LHCN-M2 (cell line): ENCODE results near the gene EPX. TPM values are rescaled to one million over a fixed set of nuclear protein-coding genes. Genes with fewer than 3 reads are reported as not detected.

Source experiments
- DNase-seq: peaks from one replicate; pipeline ENCODE4 v3.0.0-alpha.2; 2012; ENCODE audit warnings: low read depth
- total RNA-seq: library from RNA; depleted of rRNA; stranded (reverse); fragments of >200 nt; gene quantifications from 2 replicates; pipeline ENCODE4 v1.2.3, GENCODE V29; 2014

EPX gene
- total RNA-seq, 1 experiment from 2014 or later: not detected

DNA sequence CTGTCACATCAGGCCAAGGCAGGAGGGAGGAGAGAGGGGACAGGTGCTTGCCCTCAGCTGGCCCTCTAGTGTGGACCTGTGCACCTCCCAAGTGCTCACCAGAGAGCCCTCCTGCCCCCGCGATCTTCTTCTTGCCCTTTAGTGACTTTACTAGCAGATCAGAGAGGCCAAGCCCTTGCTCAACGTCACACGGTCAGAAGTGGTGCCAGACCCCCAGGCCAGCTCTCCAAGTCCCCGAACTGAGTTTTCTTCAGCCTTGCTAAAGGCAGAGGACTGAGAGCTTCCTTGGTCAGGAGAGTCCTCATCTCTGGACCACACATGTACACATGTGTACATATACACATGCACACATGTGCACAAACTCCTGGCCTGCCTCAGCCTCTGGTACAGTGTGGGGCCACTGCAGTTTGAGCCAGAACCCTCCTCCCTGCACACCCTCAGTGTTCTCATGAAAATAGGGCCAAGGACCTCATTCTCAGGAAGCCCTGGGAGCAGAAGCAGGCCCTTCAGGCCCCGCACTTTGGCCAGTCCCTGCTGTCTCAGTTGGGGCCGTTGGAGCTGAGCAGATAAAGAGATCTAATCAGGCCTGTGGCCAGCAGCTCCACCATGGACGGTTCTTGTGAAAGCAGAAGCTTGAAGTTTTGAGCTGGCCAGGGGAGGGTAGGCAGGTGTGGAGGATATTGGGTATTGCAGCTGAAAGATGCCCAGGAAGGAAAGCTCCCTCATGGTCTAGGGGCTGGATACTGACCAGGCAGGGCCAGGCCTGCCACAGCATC lies 7.4 kb upstream of the EPX start:
- DNase-seq: no peak

DNA sequence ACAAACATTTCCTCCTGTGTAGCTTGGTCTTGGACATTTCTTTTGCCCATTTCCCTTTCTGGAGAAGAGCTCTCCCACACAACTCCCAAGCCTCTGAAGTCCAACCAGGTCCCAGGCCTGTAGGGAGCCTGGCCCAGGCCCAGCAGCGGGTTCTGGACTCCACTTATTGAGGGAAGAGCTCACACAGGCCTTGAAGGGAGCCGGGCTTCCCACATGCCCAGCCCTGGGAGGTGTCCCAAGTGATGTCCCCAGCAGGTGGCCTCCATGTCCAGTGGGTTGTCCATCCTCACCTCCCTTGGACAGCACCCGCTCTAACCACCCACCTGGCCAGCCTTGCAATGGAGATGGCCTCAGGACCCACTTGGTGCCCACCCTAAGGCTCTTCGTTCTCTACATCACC lies 5.9 kb upstream of the EPX start:
- no peak for DNase-seq

DNA sequence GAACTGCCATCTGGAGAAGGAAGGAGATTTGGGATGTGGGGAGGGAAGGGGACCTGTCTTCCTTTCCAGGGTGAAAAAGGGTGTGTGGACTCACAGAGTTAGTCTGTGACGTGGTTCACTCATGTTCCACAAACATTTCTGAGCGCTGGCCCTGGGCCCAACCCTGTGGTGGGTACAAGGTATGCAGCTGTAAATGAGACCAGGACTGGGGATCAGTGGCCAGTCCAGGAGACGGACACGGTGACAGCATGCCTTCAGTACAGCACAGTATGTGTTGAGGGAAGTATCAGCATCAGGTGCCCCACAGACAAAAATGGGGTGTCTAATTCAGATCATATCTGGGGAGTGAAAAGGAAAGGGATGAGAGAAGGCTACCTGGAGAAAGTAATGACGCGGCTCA lies 5.5 kb upstream of the EPX start:
- no peak for DNase-seq

DNA sequence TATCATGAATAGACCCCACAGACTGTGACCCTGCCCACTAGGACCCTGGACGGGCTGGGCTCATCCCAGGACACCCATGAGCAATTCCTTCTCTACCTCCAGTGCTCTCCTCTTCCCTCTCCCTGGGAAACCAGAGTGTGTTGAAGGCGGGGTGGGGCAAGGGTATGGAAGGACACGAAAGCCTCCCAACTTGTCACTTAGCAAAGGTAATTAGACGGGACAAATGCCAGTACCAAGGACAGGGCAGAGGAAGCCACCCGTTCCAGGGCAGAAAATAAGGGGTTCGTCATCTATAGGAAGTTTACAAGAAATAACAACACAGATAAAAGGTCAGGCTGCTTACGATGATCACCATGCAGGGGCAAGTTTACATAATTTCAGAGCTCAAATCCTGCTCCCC lies 4.9 kb upstream of the EPX start:
- DNase-seq: no peak

DNA sequence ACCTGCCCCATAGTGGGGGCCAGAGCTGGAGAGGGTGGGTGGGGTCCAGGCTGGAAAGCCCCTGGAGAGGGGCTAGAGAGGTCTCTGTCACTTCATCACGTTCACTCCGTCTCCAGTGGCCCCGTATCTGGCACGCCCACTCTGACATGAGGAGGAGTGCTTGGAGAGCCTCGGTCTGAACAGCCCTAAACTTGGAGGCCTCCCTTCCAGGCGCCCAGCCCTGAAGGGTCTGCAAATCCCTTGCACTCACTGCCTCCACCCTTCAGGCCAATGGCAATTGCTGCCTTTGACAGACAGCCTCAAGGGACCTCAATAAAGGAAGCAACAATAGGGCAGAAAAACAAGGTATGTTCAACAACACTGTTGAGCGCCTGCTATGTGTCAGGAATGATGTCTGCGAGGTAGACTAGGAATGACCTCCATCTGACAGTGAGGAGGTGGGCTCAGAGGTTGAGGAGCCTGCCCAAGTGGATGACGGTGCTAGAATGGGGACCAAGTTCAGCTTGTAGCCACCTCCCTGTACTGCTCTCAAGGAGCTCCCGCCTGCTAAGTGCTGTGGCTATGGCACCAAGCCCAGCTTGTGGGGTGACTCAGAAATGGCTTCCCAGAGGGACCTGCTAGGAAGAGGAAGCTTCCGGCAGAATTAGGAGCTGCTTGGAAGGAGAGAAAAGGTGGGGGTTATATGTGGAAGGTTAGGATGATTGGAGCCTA lies 2.9 kb upstream of the EPX start:
- peak; percentile 83 for DNase-seq

DNA sequence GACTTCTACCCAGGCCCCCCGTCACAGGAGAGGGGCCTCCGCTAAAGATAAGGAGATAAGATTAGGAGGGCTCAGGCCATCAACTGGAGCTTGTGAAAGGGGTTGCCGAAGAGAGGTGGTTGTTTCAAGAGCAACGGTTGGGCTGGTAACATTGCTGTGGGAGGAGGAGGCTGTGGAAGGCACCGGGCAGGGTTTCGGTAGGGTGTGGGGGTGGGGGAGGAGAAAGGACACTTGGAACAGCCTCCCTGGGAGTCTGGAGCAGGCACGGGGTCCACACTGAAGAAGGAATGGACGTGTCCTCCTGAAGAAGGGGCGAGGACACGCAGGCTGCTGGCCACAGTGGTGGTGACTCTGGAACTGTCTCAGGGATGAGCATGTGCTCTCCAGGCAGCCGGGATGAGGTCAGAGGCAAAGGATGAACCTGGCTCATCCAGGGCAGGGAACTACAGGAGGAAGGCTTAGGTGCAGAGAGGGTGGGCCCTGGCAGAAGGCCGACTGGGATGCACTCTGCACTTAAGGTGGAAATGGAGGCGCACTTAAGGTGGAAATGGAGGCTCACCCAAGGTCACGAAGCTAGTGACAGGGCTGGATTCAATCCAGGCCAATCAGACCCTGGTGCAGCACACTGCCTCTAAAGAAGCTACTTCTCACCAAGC lies 1.2 kb upstream of the EPX start:
- DNase-seq: no peak

DNA sequence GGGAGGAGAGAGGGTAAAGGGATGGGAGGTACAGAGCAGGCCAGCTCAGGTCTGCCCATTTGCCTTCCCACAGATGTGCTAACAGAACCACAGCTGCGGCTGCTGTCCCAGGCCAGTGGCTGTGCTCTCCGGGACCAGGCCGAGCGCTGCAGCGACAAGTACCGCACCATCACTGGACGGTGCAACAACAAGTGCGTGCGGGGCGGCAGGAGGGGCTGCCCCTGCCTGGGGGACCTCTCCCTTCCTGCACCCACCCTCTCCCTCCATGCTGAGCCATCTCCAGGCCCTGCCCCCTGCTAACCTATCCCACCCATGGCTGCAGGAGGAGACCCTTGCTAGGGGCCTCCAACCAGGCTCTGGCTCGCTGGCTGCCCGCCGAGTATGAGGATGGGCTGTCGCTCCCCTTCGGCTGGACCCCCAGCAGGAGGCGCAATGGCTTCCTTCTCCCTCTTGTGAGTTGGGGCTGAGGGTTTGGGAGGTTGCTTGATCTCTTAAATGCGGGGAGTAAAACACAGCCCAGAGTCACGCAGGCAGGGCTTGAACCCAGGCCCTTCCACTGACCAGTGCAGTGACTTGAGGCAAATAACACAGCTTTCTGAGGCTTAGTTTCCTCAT lies 1.2 kb downstream of the EPX start:
- no peak for DNase-seq

DNA sequence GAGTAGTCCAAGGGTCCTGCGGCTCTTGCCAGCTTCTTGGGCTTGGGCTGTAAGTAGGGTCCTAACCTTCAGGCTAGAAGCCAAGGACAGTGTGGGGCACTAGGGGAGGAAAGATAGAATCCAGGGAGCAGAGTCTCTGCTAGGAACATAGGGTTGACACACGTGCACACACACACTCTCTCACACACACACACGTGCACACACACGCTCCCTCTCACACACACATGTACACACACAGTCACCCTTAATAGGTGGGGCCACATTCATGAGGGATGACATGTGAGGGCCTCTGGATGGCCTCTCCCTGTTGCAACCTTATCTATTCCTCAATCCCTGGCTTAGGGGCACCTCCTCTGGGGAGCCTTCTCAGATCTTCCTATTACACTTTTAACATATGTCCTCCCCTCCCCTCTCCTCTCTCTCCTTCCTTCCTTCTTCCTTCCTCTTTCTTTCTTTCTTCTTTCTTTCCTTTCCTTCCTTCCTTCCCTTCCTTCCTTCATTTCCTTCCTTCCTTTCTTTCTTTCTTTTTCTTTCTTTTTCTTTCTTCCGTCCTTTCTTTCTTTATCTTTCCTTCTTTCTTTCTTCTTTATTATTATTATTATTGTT lies 3.1 kb downstream of the EPX start:
- no peak for DNase-seq

DNA sequence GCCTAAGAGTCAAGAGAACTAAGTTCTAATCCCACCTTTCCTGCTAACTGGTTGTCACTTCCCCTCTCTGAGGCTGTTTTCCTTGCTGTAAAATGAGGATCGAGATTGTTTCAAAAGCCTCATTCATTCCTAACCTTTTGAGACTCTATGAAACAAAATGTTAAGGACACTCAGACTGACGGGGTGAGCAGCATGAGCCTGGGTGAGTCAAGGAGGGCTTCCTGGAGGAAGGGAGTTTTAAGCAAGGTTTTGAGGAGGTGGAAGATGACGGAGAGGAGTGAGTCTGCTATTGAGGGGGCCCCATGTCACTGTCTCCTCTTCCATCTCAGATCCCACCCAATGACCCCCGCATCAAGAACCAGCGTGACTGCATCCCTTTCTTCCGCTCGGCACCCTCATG lies 4.1 kb downstream of the EPX start:
- no peak for DNase-seq

DNA sequence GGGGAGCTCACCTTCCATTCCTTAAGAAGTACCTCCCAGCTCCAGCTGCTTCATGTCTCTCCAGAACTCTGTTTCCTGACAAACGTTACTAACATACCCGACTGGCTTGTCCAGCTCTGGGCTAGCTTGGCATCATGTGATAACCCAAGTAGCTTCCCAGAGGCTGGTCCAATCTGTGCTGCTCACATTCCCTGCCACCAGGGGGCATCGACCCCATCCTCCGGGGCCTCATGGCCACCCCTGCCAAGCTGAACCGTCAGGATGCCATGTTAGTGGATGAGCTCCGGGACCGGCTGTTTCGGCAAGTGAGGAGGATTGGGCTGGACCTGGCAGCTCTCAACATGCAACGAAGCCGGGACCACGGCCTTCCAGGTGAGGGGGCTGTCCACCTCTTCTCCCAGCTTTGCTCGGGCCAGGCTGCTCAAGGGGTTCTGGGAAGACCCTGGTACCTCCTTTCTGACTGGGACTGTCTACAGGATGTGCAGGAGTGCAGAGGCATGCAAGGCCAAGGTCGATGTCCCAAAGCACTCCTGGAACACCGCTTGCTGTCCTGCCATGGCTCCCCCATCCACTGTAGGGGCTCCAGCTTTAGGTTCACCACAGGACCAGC lies 7.6 kb downstream of the EPX start:
- peak; percentile 57 for DNase-seq

DNA sequence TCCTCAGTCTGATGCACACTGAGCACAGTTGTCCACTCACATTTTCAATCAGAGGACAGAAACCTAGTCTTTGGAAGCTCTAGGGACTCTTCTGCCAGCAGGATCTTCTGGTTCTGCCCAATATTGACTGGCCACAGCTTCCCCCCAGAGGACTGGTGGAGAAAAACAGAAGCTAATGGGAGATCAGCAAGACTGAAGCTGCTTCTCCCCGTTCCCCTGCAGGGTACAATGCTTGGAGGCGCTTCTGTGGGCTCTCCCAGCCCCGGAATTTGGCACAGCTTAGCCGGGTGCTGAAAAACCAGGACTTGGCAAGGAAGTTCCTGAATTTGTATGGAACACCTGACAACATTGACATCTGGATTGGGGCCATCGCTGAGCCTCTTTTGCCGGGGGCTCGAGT lies 10.3 kb downstream of the EPX start:
- no peak for DNase-seq

DNA sequence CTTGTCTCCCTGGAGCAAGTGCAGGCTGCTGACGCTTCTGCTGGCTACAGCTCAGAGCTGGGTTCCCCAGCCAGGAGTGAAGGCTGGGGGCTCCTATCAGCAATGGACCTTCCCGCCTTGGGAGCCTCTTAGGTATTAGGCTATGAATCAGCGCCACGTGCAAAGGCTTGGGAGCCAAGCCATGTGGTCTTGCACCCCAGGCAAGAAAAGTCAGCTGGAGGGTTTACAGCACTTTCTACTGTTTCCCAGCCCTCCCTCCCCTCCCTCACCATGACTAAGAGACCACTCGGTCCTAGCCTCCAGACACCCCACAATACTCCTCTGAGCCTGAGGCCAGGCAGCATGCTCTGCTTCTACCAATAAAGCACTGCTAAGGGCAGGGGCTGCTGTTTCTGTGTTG lies 12.3 kb downstream of the EPX start:
- DNase-seq: no peak

DNA sequence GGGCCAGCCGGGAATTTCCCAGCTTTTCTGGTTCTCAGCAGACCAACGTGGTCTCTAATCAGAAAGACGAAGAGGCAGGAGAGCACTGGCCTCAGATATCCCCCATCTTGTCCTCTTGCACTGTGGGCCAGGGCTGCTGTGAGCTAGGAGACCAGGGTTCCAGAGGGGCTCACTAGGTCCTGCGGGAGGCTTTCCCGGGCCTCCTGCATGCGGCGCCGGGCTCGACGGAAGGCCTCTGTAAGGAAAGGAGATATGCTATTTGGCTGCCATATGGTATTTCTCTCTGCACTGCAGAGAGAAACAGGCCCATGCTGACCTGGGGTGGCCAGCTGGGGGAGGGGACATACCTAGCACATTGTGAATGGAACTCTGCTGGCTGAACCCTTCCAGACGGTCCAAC lies 13.4 kb downstream of the EPX start:
- DNase-seq: no peak

DNA sequence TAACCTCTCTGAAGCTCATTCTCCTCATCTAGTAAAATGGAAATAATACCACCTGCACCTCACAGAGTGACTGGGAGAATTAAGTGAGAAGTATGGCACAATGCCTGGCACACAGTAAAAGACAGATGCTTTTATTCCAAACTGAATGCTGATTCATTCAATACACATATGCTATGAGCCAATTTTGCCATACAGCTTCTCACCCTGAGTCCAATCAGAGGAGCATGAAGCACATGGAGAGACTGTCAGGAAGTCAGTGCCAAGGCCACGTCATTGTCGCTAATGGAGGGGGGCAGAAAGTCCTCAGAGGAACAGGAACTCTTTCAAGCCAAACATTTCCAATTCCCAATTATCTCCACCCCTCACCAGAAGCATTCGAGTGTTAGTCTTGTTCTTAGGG lies 14.9 kb downstream of the EPX start:
- DNase-seq: no peak

DNA sequence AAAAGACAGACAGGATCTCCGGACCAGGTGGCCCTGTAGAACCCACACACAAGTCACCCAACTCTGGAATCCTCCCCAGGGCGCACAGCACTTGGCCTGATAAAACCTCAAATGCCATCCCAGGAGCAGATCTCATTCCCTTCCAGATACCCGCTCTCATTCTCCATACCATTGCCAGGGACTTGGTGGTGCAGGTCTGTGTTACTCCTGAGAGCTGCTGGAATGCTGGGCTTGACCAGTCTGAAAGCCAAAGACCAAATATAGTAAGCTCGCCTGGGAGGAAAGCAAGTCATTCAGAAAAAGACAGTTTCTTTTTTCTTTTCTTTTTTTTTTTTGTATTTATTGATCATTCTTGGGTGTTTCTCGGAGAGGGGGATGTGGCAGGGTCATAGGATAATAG lies 15.8 kb downstream of the EPX start:
- DNase-seq: no peak

DNA sequence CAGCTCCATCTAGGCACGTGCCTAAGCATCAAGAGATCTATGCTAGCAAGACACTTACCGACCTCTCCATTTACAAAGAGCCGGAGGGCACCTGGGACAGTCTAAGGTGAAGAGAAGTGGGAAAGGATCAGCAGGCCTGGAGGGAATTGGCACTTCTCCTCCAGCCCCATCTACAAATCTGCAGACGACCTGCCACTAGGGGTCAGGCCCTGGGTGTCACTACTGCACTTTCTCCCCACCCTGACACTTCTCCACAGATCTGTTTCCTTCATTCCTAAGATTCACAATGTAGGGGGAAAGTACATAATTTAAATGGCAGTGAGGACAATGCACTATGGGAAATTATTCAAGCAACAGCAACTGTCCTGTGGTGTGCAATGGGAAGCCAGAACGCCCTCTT lies 18.4 kb downstream of the EPX start:
- no peak for DNase-seq

DNA sequence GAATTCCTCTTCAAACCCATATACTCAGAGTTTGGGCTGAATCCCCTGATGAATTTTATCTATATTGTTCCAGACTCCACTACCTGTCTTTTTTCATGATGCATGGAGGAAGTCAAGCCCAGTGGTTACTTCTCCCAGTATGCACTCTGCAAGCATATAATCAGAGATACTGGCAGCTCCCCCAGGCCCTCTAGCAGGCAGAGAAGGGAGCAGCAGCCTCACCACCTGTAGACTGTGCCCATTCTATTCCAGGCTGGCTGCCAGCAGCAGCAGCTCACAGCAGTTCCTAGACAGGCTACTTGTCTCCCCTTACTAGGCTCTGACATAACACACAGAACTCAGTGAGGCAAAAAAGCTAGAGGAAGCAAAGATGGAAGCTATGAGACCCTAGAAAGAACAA lies 23.2 kb downstream of the EPX start:
- DNase-seq: no peak

DNA sequence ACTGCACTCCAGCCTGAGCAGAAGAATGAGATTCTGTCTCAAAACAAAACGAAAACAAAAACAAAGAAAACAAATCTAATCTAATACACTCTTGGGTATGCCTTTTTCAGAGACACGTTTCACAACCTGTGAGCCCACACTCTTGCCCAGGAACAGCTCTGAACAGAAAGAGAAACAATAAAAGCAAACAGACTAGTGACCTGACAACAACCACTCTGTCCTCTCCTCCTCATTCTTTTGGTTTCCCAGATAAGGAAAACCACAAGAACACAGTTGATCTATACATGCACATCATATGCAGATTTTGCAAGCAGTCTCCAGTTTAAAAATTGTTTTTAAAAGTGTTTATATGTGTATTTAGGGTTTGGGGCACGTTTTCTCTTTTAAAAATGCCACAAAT lies 25.2 kb downstream of the EPX start:
- DNase-seq: no peak

DNA sequence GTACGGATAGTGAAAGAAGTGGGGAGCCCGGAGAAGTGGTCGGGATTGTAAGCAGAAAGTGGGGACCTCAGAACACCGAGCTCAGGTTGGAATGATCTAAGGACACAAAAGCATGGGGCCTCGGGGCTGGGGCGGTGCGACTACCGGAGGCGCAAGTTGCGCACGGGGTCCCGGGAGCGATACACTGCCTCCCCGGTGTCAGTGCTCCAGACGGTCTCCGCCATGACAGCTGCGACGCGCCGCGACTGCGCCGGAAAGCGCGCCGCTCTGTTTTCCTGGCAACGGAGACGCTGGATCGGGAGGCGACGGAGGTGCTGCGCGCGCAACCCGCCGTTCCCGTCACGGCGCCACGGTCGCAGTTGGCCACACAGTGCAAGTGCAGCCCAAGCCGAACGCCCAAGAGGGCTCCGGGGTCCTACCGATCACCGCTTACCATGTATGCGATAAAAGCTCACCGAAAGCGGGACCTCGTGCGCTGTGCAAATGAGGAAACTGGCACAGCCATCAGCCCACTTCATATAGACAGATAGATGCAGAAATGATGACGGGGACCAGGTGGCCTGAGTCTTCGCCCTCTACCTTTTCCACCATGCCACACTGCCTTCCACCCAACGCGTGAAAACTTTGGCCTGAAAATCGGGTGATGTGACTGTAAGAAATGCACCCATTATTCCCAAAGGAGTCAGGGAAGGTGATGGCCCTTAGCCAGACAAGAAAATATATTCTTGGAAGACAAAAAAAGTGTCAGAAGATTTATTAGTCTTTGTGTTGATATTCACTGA lies 26.7 kb downstream of the EPX start, which contains the start of gene MKS1:
MKS1 (minus strand) TSS at position 249 of the 782 bp plus-strand sequence; CDS start at position 224, 25 bp downstream.
- DNase-seq: peak; percentile 90

DNA sequence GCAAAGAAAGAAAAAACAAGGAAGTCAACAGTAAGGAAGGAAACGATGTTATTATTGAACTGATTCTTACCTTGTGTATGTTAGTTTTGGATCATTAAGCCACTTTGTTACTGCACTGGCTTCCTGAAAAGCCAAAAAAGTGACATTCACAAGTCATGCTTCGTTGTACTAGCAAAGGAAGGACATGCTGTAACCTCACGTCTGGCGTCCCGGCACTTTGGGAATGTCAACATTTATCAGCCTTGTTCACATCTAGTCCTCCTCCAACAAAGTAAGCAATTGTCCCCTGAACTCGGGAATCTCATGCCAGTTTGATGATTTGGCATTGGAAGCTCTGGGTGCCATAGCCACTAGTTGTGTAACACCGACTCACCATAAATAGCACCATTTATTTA lies 27.3 kb downstream of the EPX start:
- DNase-seq: no peak

DNA sequence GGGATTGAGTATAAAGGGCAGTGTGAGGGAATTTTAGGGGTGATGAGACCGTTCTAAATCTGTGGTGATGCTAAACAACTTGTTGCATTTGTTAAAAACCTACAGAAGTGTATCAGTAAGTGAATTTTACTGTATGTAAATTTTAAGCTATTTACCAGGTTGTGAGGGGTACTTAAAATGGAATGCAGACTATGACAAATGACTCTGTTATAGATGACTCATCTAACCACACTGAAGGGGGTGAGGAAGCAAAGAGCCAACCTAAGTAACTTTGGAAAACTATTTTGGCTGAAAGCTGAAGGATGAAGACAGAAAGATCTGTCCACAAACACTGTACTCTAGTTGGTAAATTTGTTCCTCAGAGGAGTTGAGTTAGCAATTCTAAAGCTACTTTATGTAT lies 31.8 kb downstream of the EPX start:
- peak; percentile 63 for DNase-seq
